Middle frontal gyrus (tissue), 1 donor: ENCODE results near the gene UNC5C.

Source experiments
- DNase-seq: peaks from one replicate; pipeline ENCODE4 v3.0.0-alpha.2; 2015; ENCODE audit warnings: low spot score; ENCODE audit errors: extremely low spot score

The UNC5C gene

DNA sequence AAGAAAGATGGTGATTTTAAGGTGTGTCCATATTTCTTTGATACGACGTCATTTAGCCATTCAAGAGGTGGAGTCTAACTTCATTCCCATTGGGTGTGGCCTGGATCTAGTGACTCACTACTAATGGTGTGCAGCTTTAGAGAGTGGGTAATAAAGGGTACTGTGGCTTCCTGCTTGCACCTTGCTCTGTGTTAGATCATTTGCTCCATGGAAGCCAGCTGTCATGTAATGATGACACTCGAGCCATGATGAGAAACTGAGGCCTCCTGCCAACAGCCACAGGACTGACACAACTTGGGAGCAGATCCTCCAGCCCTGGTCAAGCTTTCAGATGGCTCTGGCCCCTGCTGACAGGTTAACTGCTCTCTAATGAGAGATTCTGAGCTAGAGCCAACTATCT lies 82.0 kb downstream of the UNC5C start:
- DNase-seq = no peak

DNA sequence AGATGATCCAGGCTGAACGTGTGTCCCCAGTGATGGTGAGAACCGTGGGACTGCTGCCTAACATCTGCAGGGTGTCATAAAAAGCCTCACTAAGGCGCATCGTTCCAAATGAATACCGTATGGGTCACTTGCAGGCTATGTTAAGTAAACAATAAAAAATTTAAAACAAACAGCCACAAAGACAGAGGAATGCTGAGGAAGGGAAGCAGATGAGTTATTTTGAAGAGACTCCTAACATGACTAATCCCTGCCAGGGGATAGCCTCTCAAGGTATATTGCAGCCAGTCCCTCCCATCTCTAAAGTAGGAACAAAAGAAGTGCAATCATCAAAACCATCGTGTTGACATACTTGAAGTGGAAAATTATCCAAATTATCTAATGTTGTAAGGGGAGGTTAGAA lies 83.8 kb downstream of the UNC5C start:
- no peak for DNase-seq

DNA sequence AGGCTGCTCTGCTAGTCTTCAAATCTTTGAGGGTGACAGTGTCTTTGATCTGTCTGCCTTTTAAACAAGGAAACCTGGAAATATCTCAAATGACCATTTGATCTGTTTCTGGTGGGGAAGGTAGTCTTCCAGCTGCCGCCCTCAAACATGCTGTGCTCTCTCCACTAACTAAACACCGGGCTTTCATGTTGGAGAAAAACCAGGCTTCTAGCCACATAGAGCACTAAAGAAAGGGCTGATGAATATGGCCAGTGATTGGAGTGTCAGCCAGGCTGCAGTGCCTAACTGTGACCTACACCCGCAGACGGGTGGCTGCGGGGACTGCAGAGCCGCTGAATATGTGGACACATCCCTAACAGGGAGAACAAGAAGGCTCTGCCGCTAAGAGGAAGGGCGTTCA lies 85.9 kb downstream of the UNC5C start:
- no peak for DNase-seq

DNA sequence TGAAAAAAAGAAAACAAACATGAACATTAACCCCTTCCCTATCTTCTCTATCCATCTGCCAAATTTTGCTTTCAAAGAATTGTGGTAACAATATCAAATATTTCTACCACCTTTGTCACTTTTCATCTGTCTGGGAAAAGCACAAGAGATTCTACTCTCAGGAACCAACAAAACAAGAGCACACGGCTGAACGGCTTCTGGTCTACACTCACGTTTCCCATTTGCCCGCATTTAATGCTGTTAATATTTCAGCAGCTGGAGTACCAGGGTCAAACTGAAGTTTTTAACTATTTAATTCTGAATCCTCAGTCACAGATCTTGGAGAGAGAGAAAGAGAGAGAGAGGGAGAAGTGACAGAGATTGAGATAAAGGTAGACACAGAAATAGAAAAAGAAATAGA lies 91.4 kb downstream of the UNC5C start:
- DNase-seq = no peak

DNA sequence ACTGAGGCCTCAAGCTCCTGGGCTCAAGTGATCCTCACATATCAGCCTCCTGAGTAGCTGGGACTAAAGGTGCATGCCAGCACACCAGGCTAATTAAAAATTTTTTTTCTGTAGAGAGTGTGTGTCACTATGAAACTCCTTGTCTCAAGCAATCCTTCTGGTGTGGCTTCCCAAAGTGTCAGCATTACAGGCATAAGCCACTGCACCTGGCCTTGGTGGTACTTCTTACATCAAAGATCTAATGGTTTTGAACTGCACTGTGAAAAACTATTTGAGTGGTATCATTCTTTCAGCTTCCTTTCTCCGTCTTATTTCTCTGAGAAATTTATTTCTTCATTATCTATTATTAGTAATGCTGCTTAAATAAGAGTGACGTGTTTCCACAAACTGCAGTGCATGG lies 98.5 kb downstream of the UNC5C start:
- DNase-seq = no peak

DNA sequence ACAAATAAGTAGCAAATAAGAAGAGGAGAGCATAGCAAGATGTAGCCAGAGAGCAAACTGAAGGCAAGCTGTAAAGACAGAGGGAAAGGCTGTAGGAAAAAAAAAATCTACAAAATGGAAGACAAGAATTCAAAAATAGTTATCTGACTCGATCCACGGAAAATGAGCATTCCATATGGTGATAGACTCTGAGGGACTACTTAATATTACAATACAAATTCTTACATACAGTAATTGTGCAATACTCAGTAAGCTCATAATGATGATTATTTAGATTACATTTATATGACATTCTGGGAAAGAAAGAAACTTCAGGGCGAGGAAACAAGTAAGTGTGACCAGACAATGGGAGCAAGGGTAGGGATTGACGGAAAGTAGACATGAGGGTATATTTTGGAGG lies 102.6 kb downstream of the UNC5C start:
- no peak for DNase-seq

DNA sequence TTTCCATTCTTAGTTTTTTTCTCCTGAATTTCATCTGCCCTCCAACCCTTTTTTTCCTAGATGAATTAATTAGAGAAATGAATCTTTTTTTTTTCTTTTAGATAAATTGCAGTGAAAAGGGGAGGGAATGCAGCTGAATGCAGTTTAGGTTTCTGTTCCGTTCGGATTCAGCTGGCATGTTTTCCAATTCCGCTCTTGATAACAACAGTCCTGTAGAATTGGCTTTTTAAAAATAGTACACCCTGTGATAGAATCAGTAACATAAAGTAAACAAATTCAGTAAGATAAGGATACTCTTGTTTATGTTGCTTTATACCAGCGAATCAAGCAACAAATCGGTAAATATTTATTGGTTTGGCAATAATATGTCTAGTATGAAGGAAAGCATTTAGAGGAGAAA lies 103.5 kb downstream of the UNC5C start:
- DNase-seq = no peak

DNA sequence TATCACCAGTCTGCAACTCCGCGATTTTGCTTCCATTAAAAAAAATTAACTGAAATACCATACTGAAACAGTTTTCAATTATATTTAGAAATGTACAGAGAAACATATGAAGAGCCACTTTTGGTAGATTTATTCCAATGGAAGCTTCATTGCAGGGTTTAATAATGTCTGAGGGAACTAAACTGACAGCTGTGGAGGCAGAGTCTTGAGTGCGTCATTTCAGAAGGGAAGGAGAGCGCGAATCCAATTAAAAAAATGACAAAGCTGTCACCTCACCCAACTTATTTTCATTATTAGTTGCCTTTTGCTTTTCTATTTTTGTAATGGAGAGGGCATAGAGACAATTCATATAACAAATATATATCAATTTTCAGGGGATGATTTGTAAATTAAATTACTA lies 104.0 kb downstream of the UNC5C start:
- no peak for DNase-seq

DNA sequence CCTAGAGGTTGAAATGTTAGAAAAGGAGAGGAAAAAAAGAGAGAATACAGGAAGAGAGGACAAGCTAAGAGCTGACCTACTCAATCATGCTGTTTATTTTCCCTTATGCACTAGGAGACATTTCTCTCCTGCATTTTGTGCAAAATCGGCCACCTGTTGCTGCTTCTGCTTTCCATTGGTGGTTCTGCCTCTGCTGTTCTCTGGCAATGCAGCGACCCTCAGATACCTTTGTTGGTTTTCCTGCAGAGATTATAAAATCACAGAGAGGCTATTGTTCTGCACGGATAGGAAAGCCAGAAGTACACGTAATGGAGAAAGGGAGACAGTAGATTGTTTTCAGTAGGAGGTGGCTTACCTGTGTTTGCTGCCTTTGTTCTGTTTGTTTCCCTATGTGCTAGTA lies 108.9 kb downstream of the UNC5C start:
- no peak for DNase-seq

DNA sequence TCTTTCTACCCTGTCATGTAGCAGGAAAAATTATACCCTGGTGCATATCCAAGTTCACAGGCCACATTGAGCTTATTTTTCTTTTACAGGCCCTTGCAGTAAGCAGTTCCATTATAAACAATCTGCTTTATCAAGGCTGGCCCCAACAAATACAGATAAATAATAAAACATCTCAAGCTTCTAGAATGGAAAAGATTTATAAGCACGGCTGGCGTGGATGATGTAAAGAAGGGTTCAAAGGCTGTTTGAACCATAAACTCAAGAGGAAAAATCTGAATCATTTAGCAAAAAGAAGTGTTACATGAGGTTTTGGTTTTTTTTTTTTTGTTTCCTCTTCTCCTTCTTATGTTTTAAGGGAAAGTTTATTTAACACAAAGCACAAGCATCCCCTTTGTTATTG lies 109.7 kb downstream of the UNC5C start:
- DNase-seq = no peak

DNA sequence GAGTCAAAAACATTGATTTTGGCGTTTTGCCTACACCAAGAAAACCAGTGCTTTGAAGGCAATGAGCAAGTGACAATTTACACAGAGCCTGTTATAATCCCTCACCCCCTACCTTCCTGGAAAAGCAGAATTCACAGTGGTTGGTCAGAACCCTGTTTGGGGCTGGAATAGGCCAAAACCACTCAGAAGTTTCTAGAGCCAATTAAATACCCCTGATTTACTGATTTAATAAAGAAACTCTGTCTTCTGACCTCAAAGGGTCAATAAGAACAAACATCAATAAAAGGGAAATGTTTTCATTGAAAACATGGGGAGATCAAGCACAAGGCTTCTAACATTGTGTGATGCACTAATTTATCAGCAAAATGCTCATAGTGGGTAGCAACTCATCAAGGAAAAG lies 116.3 kb downstream of the UNC5C start:
- no peak for DNase-seq

DNA sequence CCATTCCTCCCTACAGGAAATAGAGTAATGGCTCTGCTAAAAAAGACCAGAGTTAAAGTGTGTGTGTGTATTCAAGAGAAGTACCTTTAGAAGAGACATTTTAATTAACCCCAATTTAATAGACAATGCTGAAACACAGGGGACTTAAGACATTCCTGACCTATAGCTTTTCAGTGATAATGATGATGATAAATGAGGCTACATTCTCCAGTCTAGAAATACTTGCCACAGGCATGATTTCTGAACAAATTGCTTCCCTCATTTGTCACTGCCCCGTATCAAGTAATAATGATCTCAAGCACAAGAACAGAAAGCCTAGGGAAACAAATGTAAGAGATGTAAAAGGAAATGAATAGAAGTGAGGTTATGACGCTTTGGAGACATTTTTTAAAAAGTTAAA lies 117.1 kb downstream of the UNC5C start:
- DNase-seq = no peak

DNA sequence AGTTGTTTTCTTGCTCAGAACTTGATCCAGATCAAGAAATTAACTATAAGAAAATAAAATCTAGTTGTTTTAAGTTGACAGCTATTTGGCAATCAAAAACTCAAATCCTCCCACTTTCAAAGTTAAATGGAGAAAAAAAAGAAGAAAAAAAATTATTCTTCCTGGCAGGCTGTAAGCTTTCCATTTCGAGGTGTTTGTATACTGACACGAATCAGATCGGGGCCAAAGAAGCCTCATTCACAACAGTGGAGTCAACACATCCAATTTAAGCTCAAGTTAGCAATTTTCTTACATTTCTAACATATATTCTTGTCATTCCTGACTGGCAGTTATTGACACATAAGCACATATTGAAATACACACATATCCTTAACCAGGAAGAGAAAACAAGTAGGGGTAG lies 119.4 kb downstream of the UNC5C start:
- no peak for DNase-seq

DNA sequence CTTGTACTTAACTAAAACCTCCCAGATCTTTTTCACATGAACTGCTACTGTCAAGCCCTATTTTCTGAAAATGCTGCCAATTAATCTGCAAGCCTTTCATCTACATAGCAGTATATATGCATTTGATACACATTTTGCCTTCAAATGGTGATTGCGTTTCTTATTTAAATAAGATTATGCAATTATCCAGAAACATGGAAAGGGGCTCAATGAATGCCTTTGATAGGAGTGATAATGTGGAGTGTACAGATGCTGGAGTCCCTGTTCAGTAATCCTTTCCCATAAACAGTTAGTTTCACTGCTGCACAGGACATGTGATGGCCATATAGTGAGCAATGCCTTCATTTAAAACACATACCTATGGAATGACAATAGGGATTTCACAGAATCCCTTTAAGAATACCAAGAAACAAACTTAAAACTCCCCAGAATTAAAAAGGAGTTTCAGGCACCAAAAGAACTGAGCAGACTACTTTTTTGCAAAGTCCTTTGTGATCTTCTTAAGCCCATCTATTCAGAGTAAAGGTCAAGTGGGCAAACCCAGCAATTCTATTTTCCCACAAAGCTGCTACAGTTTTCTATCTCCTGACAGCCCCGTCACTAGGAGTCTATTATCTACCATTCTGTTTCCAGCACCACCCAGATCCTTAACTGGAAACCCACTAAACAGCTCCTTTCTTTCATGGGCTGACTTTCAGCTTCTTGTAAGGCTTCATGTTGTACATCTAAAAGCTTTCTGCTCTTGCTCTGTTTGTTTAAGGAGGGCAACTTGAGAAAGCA lies 120.3 kb downstream of the UNC5C start:
- DNase-seq = no peak

DNA sequence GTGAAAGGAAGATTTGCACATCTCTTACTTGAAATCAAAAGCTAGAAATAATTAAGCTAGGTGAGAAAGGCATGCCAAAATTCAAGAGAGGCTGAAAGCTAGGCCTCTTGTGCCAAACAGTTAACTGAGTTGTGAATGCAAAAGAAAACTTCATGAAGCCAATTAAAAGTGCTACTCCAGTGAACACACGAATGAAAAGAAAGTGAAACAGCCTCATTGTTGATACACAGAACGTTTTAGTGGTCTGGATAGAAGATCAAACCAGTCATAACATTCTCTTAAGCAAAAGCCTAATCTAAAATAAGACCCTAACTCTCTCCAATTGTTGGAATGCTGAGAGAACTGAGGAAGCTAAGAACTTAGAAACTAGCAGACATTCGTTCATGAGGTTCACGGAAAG lies 122.3 kb downstream of the UNC5C start:
- no peak for DNase-seq

DNA sequence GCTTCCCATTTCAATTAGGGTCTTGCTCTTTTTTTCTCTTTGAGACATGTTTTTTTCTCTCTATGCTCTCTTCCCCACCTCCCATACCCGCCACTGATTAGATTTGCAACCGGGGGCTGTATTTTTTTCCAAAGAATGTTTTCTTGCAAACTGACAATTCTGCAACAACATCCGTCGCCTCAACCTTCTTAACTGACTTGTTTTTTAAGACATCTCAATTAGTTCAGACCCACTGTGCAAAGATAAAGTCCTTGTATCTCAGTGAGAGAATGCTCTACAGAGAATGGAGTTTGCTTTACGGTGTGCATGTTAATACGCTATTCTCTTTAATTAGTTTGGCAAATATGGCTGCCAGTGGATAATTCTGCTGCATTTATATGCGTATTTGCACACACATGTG lies 126.3 kb downstream of the UNC5C start:
- DNase-seq = no peak

DNA sequence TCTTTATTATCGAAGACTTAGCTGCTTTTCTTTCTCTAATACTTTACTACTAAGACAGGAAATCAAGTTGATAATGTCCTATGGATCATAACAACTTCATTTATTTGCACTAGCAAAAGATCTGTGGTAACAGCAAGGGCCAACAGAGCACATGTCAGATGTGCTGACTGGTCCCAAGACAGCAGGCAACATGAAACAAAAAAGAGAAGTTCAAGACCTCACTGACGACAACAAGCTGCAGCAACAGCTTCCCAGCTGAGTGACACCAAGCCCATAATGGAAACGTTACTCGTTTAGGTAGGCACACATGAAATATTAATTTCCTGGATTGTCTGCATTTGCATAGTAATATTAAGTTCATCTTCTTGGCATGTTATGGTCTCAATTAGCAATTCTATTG lies 126.9 kb downstream of the UNC5C start:
- no peak for DNase-seq

DNA sequence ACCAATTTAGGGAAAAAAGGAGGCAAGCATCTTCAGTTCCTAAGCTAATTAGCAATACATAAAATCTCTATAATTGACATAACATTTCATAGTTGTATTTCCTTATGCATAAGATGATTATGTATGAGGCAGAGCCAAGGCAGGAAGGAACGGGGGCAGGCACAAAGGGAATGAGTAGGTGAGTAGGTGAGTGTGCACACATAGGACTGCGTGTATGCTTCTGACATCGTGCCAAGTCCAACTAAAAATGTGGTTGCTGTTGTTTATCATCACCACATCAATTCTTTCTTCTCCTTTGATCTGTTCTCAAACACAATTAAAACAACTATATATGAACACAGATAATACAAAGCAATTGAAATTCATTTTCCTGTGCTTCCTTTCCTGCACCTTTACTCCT lies 131.2 kb downstream of the UNC5C start:
- DNase-seq = no peak

DNA sequence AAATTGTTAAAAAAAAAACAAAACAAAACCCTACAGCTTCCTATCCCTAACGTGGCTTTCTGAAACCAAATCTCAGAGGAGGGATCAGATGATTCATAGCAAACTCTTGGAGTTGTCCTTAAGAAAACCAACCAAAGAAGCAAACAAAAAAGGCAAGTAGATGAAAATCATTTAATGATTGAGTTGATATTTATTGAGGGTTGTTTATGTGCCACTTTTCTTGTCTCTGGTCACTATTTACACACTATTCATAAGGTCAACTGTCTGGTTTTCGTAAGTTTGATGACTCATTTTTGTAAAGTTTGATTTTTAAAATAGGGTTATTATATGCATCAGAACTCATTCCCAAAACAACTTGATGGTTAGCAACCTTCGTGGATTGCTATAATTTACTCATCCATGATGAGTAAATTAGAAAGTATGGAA lies 133.4 kb downstream of the UNC5C start:
- no peak for DNase-seq

DNA sequence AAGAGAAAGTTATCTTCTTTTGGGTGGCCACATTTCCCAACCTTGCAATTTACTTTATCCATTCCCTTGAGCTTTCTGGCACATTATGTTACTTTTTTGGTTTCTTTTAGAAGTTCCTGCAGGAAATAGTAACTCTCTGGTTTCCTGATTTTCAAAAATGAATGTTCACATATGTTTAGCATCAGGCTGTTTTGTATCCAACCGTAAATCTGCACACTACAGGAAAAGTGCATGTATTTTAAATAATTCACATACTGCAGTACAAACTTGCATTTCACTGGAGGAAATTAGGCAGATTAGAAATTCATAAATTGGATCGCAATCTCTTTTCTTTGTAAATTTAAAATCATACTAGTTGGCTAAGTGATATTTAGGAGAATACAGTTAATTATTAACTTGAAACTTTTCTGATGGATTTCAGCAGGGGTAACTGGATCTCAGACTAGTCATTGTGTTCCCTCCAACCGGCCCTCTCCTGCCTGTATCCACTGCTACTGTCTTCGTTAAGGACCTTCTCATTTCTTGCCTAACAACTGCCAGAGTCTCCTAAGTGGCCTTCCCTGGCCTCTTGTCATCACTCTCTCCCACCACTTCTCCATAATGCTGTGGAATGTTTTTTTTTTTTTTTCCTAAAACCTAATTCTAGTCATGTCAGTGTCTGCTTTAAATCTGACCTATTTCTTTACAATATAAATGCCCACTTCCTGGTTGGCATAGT lies 137.2 kb downstream of the UNC5C start:
- DNase-seq = no peak

DNA sequence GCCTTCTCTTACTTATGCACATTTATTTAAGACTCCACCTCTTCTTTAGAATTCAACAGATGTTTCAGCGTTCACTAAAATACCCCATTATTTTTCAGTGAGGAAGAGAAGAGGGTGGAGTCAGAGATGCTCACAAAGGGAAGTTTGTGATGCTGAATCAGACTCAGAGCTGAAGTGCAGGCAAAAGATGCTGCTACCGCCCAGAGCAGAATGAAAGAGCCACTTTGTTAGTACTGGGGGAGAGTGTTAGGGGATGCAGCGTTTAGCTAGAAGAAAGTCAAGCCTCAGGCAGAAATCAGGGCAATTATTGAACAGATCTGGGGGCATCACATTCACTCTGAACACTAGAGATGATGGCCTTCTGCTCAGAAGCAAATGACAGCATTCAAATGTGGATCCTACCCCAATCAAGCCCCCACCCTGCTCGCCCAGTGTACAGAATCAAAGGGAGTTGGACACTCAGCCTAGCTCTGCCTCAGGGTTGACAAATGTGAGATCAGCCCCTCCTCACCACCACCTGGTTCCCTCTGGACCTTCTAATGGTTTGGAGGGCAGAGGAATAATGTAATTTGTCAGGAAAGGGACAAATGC lies 138.3 kb downstream of the UNC5C start:
- DNase-seq = peak; percentile 56

DNA sequence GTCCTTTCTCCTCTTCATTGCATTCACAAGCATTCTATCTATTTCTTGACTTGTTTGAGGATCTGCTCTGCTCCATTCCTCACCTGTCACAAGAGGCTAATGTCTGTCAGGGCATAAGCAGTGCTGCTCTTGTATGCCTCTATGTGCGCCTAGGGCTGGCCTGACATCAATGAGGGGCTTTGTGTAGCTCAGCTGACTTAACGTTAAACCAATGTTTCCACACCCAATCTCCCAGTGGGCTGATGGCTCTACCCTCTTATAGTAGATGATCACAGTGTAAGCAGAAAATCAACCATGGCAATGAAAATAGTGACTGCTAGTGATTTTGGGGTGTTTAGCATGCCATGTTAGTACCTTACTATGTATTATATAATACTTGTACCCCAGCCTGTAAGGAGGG lies 139.0 kb downstream of the UNC5C start:
- no peak for DNase-seq

DNA sequence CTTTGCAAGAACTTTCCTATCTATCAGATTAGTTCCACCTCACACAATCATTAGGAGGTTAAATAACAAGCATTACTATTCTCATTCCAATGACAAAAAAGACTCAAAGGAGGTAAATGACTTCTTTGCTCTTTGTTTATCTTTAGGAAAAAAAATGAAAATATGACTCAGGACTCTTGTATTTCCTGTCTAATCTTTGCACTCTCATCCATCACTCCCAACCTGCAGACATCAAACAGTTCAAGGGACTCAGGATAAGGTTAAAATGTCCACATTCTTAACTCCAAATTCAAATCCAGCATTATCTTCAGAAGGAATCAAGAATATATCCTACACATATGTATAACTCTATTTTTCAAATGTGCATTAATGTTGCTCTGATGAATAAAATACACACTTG lies 139.6 kb downstream of the UNC5C start:
- no peak for DNase-seq
